Measurements from ENCODE around the gene PLEKHM3. TPM values are rescaled to one million over a fixed set of nuclear protein-coding genes. Genes with fewer than 3 reads are reported as not detected.
"Not testable (repeated sequence)": the region's sequence is repeated elsewhere in the genome, so short reads cannot be mapped to it uniquely, and the experiment has no call there.

Gene PLEKHM3
- total RNA-seq, 1 experiment from 2014 or later, result 9.3 TPM

- Histone ChIP-seq H3K36me3 (ENCODE audit: control insufficient read depth, insufficient read depth, low read length) (no peaks in the 10 kb centered on the region), H3K4me3 (ENCODE audit: low read depth, low read length) (no peak overlapping the region), H3K27me3 (replicated peaks; ENCODE audit: control insufficient read depth, insufficient read depth, low read length) (no peaks in the 10 kb centered on the region), H3K4me1 (peaks cover 55% of the 10 kb centered on the region), H3K9me3 (no peaks in the 10 kb centered on the region)
- ChIA-PET POLR2A (no interaction called here), CTCF (no interaction called here)
- Mint-ChIP-seq H3K27ac (ENCODE audit: unreplicated experiment) (no peak overlapping the region), H3K4me3 (ENCODE audit: unreplicated experiment) (no peak overlapping the region), H3K9me3 (ENCODE audit: unreplicated experiment) (peaks cover under 1% of the 10 kb centered on the region), H3K36me3 (ENCODE audit: insufficient read depth, unreplicated experiment) (no peaks in the 10 kb centered on the region), H3K4me1 (ENCODE audit: low read depth, unreplicated experiment) (peaks cover 36% of the 10 kb centered on the region), H3K27me3 (ENCODE audit: insufficient read depth, unreplicated experiment) (no peaks in the 10 kb centered on the region)
- no peak for TF ChIP-seq CTCF (IDR thresholded peaks at IDR 0.05; ENCODE audit: insufficient read depth in 1 of 2, low read depth in 1 of 2, low read length in 1 of 2, severe bottlenecking in 1 of 2, unreplicated experiment in 1 of 2)
- no peak for DNase-seq
- BruUV-seq (replicated peaks), result no TSS peak
- intact Hi-C loops (cut with micrococcal nuclease; ENCODE audit: unreplicated experiment), result loop anchor here (5.0 kb wide), 3 partner anchors 53 to 203 kb away; partner anchors contain the start of gene FZD5
Measured at GRCh38 chr2:207950063-207950760, 75.1 kb downstream of the PLEKHM3 start.

DNA sequence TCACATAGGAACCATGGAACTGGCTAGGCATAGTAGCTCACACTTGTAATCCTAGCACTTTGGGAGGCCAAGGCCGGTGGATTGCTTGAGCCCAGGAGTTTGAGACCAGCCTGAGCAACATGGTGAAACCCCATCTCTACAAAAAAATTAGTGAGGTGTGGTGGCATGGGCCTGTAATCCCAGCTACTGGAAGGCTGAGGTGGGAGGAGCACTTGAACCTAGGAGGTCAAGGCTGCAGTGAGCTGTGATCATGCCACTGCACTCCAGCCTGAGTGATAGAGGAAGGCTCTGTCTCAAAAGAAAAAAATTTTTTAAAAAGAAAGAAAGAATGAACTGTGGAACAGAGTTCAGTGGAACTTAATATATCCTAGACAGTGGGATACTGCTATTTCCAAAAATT, 76.1 kb downstream of the PLEKHM3 start:
- BruUV-seq (replicated peaks); H3K27me3 ChIP-seq (replicated peaks; ENCODE audit: control insufficient read depth, insufficient read depth, low read length); H3K27ac Mint-ChIP-seq (ENCODE audit: unreplicated experiment); DNase-seq; CTCF ChIA-PET; H3K36me3 Mint-ChIP-seq (ENCODE audit: insufficient read depth, unreplicated experiment); H3K4me3 ChIP-seq (ENCODE audit: low read depth, low read length); intact Hi-C loops (cut with micrococcal nuclease; ENCODE audit: unreplicated experiment); H3K9me3 Mint-ChIP-seq (ENCODE audit: unreplicated experiment); H3K9me3 ChIP-seq; H3K4me3 Mint-ChIP-seq (ENCODE audit: unreplicated experiment); H3K36me3 ChIP-seq (ENCODE audit: control insufficient read depth, insufficient read depth, low read length); H3K27me3 Mint-ChIP-seq (ENCODE audit: insufficient read depth, unreplicated experiment); POLR2A ChIA-PET: not testable (repeated sequence)
- H3K4me1 Mint-ChIP-seq (ENCODE audit: low read depth, unreplicated experiment), result peaks cover 33% of the 10 kb centered on the region
- H3K4me1 ChIP-seq, result peaks cover 45% of the 10 kb centered on the region

GRCh38 chr2:207944979-207945600, 80.2 kb downstream of the PLEKHM3 start:
- Histone ChIP-seq H3K9me3 (no peaks in the 10 kb centered on the region), H3K36me3 (ENCODE audit: control insufficient read depth, insufficient read depth, low read length) (no peaks in the 10 kb centered on the region), H3K27me3 (replicated peaks; ENCODE audit: control insufficient read depth, insufficient read depth, low read length) (no peaks in the 10 kb centered on the region), H3K4me3 (ENCODE audit: low read depth, low read length) (no peak overlapping the region), H3K4me1 (peaks cover 6% of the 10 kb centered on the region)
- peaks cover 9% of the 10 kb centered on the region for H3K4me1 Mint-ChIP-seq (ENCODE audit: low read depth, unreplicated experiment)
- H3K27me3 Mint-ChIP-seq (ENCODE audit: insufficient read depth, unreplicated experiment), result no peaks in the 10 kb centered on the region
- TF ChIP-seq CTCF (IDR thresholded peaks at IDR 0.05; ENCODE audit: insufficient read depth in 1 of 2, low read depth in 1 of 2, low read length in 1 of 2, severe bottlenecking in 1 of 2, unreplicated experiment in 1 of 2), result no peak
- no TSS peak for BruUV-seq (replicated peaks)
- H3K36me3 Mint-ChIP-seq (ENCODE audit: insufficient read depth, unreplicated experiment), result no peaks in the 10 kb centered on the region
- no peak overlapping the region for H3K4me3 Mint-ChIP-seq (ENCODE audit: unreplicated experiment)
- intact Hi-C loops (cut with micrococcal nuclease; ENCODE audit: unreplicated experiment), result no loop called here
- ChIA-PET CTCF (interaction anchor here (0.6 kb wide), 1 partner anchor 95 kb away, joined by 3 read pairs; no protein-coding TSS in a partner anchor), POLR2A (no interaction called here)
- DNase-seq, result no peak
- no peak overlapping the region for H3K27ac Mint-ChIP-seq (ENCODE audit: unreplicated experiment)
- no peaks in the 10 kb centered on the region for H3K9me3 Mint-ChIP-seq (ENCODE audit: unreplicated experiment)
